ENCODE measurements around the gene IPO4.

Gene IPO4

DNA sequence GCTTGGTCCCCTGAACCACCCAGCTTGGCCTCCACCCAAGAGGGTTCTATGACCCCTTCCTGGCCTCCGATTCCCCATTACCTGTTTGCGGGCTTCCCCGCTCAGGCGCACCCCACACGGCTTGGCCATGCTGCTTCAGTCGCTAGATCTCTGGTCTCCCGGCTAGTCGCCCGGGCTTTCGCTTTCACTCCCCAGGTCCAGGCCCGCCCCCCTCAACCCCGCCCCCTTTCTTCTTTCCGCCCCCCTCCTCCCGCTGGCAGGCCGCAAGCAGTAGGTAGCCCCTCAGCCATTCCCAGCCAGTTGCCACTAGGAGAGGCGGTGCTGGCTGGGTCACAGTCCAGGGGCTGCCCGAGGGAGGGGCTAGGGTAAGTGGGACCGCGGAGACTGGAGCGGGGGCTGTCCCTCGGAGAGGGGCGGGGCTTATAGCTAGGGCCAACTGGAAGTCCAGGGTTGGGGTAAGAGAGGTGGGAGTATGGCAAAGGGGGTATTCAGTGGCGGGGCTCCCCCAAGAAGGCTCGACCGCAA lies 42.1 kb downstream of the IPO4 start, which contains the start of gene PSME2:
Gene PSME2 (minus strand): TSS at position 158 of the 525 bp plus-strand sequence. CDS start 29 bp downstream, at position 129.
- H3K9me3 ChIP-seq (replicated peaks in 1 of 11) = no peaks in the 10 kb centered on the region
- H3K27me3 ChIP-seq = no peaks in the 10 kb centered on the region
- peak within 1 kb of the TSS; percentile 87 to 96 (median 90) for H3K9ac ChIP-seq
- H3K27ac ChIP-seq = peak within 1 kb of the TSS; percentile 57 to 94 (median 88)
- no peak for TF ChIP-seq Cebpa-rat (IDR thresholded peaks at IDR 0.05)
- peaks cover 57 to 74% (median 59%) of the 10 kb centered on the region in 10 experiments for H3K4me1 ChIP-seq
- H4K20me1 ChIP-seq = peaks cover 4 to 63% (median 48%) of the 10 kb centered on the region in 11 experiments; a peak in 18 of 22 replicates
- peak within 1 kb of the TSS; percentile 95 to 100 (median 97) for H3K4me2 ChIP-seq
- peaks cover 42 to 67% (median 57%) of the 10 kb centered on the region in 11 experiments for H3K36me3 ChIP-seq
- peak within 1 kb of the TSS; percentile 88 to 99 (median 92) for H3K4me3 ChIP-seq

- Histone ChIP-seq H3K9ac (peak overlapping the region; percentile 79 to 96 (median 90)), H3K4me1 (peaks cover 57 to 72% (median 59%) of the 10 kb centered on the region in 10 experiments), H4K20me1 (peaks cover 4 to 59% (median 43%) of the 10 kb centered on the region in 11 experiments; a peak in 18 of 22 replicates), H3K4me3 (peak overlapping the region; percentile 88 to 99 (median 92)), H3K27ac (peak overlapping the region; percentile 27 to 94 (median 88); a peak in 21 of 22 replicates), H3K9me3 (replicated peaks in 1 of 11) (no peaks in the 10 kb centered on the region), H3K36me3 (peaks cover 35 to 60% (median 51%) of the 10 kb centered on the region in 11 experiments), H3K27me3 (no peaks in the 10 kb centered on the region), H3K4me2 (peak overlapping the region; percentile 85 to 98 (median 95))
- no peak for TF ChIP-seq Cebpa-rat (IDR thresholded peaks at IDR 0.05)
These were observed 42.7 kb downstream of the IPO4 start for GRCh38 chr14:24145690-24146452.

- Histone ChIP-seq H3K27ac (peak overlapping the region in 6 of 11 experiments; percentile 83 to 94 (median 88); a peak in 7 of 22 replicates), H4K20me1 (peaks cover 3 to 59% (median 39%) of the 10 kb centered on the region in 11 experiments; a peak in 18 of 22 replicates), H3K9me3 (replicated peaks in 1 of 11) (no peaks in the 10 kb centered on the region), H3K36me3 (peaks cover 29 to 54% (median 44%) of the 10 kb centered on the region in 11 experiments), H3K4me1 (peaks cover 59 to 66% (median 61%) of the 10 kb centered on the region in 10 experiments), H3K9ac (peak overlapping the region in 9 of 11 experiments; percentile 89 to 96 (median 91); a peak in 19 of 22 replicates), H3K4me3 (peak overlapping the region; percentile 88 to 99 (median 92)), H3K4me2 (peak overlapping the region; percentile 85 to 98 (median 95)), H3K27me3 (no peaks in the 10 kb centered on the region)
- no peak for TF ChIP-seq Cebpa-rat (IDR thresholded peaks at IDR 0.05)
These were observed 43.4 kb downstream of the IPO4 start for GRCh38 chr14:24145219-24145618.

DNA sequence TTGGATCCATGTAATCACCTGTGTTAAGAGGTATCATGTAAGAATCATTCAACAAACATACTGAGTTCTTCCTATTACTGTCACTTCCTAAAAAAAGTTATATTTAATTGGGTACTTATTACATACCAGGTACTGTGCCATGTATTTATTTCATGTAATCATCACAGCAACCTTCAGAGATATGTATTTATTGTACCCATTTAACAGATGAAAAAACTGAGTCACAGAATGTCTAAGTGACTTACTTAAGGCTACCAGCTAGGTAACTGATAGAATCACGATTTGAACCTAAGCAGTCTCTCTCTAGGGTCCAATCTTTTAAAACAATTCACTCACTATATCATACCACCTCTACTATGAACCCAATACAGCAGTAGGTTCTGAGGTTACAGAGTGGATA lies 44.2 kb downstream of the IPO4 start:
- Histone ChIP-seq H3K4me2 (peak overlapping the region in 10 of 11 experiments; percentile 85 to 98 (median 96); a peak in 20 of 22 replicates), H3K27ac (peak overlapping the region in 1 of 11 experiments; percentile 5; a peak in 1 of 22 replicates), H3K4me1 (peaks cover 64 to 69% (median 67%) of the 10 kb centered on the region in 10 experiments), H4K20me1 (peaks cover 0 to 59% (median 36%) of the 10 kb centered on the region in 11 experiments; a peak in 18 of 22 replicates), H3K9ac (no peak overlapping the region), H3K9me3 (replicated peaks in 1 of 11) (no peaks in the 10 kb centered on the region), H3K27me3 (no peaks in the 10 kb centered on the region), H3K4me3 (peak overlapping the region in 3 of 10 experiments; percentile 46 to 99 (median 98); a peak in 3 of 20 replicates), H3K36me3 (peaks cover 24 to 51% (median 40%) of the 10 kb centered on the region in 11 experiments)
- TF ChIP-seq Cebpa-rat (IDR thresholded peaks at IDR 0.05) = no peak

DNA sequence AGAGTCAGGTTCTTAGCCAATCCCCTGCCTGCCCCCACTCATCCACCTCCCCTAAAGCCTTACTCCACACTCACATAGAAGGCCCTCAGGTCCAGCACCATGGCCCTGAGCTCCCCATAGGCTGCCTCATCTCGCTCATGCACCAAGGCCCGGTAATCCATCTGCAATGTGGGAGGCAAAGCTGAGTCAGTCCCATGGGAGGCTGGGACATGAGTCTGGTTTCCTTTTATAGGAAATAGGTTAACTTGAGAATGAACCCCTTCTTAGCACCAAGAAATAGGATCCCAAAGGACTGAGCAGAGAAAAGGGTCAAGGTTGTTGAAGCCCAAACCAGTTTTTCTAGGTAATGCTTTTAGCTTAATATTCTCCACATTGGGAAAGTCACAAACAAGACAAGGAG lies 45.1 kb downstream of the IPO4 start:
- Histone ChIP-seq H3K9me3 (replicated peaks in 1 of 11) (no peaks in the 10 kb centered on the region), H3K4me3 (peak overlapping the region in 5 of 10 experiments; percentile 14 to 46 (median 30); a peak in 6 of 20 replicates), H3K9ac (peak overlapping the region in 6 of 11 experiments; percentile 10 to 48 (median 39); a peak in 10 of 22 replicates), H3K4me1 (peaks cover 64 to 72% (median 67%) of the 10 kb centered on the region in 10 experiments), H3K4me2 (peak overlapping the region; percentile 25 to 98 (median 90); a peak in 21 of 22 replicates), H3K27ac (peak overlapping the region in 3 of 11 experiments; percentile 5 to 31 (median 20); a peak in 2 of 22 replicates), H3K27me3 (no peaks in the 10 kb centered on the region), H3K36me3 (peaks cover 26 to 51% (median 40%) of the 10 kb centered on the region in 11 experiments), H4K20me1 (peaks cover 0 to 58% (median 35%) of the 10 kb centered on the region in 11 experiments; a peak in 18 of 22 replicates)
- no peak for TF ChIP-seq Cebpa-rat (IDR thresholded peaks at IDR 0.05)

GRCh38 chr14:24141097-24141880 lies 47.3 kb downstream of the IPO4 start, which contains the start of gene EMC9:
Gene EMC9, minus strand, starts transcription at chr14:24141591. Its CDS starts 287 bp downstream, at chr14:24141304.
- Histone ChIP-seq H3K9ac (peak within 1 kb of the TSS; percentile 79 to 95 (median 90)), H3K4me1 (peaks cover 78 to 85% (median 81%) of the 10 kb centered on the region in 10 experiments), H3K4me3 (peak within 1 kb of the TSS; percentile 64 to 89 (median 82)), H3K36me3 (peaks cover 39 to 65% (median 52%) of the 10 kb centered on the region in 11 experiments), H3K27ac (peak within 1 kb of the TSS; percentile 44 to 93 (median 86); a peak in 21 of 22 replicates), H3K9me3 (replicated peaks in 1 of 11) (no peaks in the 10 kb centered on the region), H4K20me1 (peaks cover 0 to 70% (median 45%) of the 10 kb centered on the region in 11 experiments; a peak in 17 of 22 replicates), H3K4me2 (peak within 1 kb of the TSS; percentile 85 to 99 (median 96)), H3K27me3 (no peaks in the 10 kb centered on the region)
- no peak for TF ChIP-seq Cebpa-rat (IDR thresholded peaks at IDR 0.05)

GRCh38 chr14:24139272-24139934 lies 49.2 kb downstream of the IPO4 start:
- Histone ChIP-seq H3K27me3 (no peaks in the 10 kb centered on the region), H3K9ac (peak overlapping the region in 9 of 11 experiments; percentile 21 to 87 (median 36); a peak in 9 of 22 replicates), H3K4me2 (peak overlapping the region; percentile 84 to 99 (median 96)), H3K27ac (no peak overlapping the region), H3K4me3 (peak overlapping the region in 9 of 10 experiments; percentile 64 to 89 (median 82); a peak in 17 of 20 replicates), H4K20me1 (peaks cover 0 to 66% (median 45%) of the 10 kb centered on the region in 11 experiments; a peak in 17 of 22 replicates), H3K4me1 (peaks cover 67 to 75% (median 72%) of the 10 kb centered on the region in 10 experiments), H3K9me3 (replicated peaks in 1 of 11) (no peaks in the 10 kb centered on the region), H3K36me3 (peaks cover 39 to 55% (median 46%) of the 10 kb centered on the region in 11 experiments)
- TF ChIP-seq Cebpa-rat (IDR thresholded peaks at IDR 0.05) = no peak
